ENCODE measurements around the gene UQCR11. TPM values are rescaled to one million over a fixed set of nuclear protein-coding genes. Genes with fewer than 3 reads are reported as not detected.

UQCR11 gene
- total and polyA plus RNA-seq, 2 of the 4 experiments (the other 2 are of a cell fraction): 29.2 to 177 TPM

DNA sequence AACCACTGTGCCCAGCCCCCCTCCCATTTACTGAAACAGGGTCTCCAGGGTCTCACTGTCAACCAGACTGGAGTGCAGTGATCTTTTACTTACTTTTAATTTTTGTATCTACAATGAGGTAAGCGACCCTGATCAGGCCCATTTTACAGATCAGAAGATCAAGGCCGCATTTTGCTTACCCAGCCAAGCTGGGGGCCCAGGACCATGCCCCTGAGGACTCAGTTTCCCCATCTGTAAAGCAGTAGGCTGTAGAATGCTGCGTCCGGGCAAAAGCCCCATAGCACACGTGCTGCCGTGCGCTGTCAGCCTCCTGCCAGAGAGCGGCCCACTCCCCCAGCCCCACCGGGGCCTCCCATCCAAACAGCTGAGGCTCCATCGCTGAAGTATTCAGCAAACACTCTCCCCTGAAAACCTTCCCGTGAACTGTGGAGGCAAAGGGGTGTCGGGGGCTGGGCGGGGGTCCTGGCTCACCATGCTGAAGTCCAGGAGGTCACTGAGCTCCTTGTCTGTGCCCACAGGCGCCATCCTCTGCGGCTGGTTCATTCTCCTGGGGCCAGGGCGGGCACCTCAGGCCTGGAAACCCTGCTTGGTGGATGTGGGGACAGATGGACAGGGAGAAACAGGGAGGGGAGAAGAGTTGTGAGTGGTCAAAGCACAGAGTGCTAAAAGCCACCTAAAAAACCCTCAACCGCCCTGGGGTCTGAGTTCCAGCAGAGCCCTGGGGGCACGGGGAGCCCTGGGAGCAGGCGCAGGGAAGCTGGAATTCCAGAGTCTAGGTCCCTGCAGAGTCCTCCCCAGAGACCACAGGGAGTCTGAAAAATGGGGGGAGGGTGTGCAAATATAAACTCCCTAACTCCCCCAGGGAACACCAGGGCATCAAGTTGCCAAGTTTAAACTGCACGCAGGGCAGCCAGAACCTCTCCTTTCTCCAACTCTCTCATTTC, 44.7 kb upstream of the UQCR11 start:
- H2AK5ac ChIP-seq (ENCODE audit: low read depth, low read length): no peak overlapping the region
- H2BK20ac ChIP-seq (ENCODE audit: low read depth, low read length): no peak overlapping the region
- H2AFZ ChIP-seq (replicated peaks; ENCODE audit: low read length, poor library complexity): peak overlapping the region; percentile 41
- dilution Hi-C loops (cut with HindIII; ENCODE audit: low sequenced_read_pairs, unreplicated experiment): no loop called here
- H3K14ac ChIP-seq (replicated peaks; ENCODE audit: low read depth, low read length): 0 out of 2 replicates have a peak overlapping the region, but pooled peaks have one; percentile 15
- H3K27me3 ChIP-seq (ENCODE audit: control insufficient read depth, insufficient read depth, low read length): no peaks in the 10 kb centered on the region
- H4K5ac ChIP-seq (ENCODE audit: low read depth, low read length): no peak overlapping the region
- peaks cover 20 to 58% of the 10 kb centered on the region in 2 experiments for H3K79me1 ChIP-seq (ENCODE audit: low read depth in 1 of 2, low read length in 2 of 2)
- H2BK15ac ChIP-seq (ENCODE audit: low read depth, low read length): no peak overlapping the region
- DNase-seq (no peak), ATAC-seq (ENCODE audit: low read depth) (no peak)
- peaks cover 3% of the 10 kb centered on the region; the same call in 1 of the 2 replicates for H3K4me1 ChIP-seq (ENCODE audit: control insufficient read depth, insufficient read depth, low read length)
- no peaks in the 10 kb centered on the region for H3K9me1 ChIP-seq (ENCODE audit: insufficient read depth, low read length)
- CTCF ChIA-PET: interaction anchor here (1.1 kb wide), 1 partner anchor 104 kb away, joined by 3 read pairs; no protein-coding TSS in a partner anchor
- WGBS, 2 experiments (ENCODE audit: extremely low coverage in 2 of 2, insufficient read length in 1 of 2): 0% methylated on average over 1 of the region's 20 CpGs; no CpG with 5 or more reads in 1 of the 2 experiments
- peak overlapping the region; percentile 91; the same call in 1 of the 2 replicates for H3K4me2 ChIP-seq (ENCODE audit: low read depth, low read length)
- no peak overlapping the region for H3K18ac ChIP-seq (ENCODE audit: low read depth, low read length)
- peak overlapping the region; percentile 87 for H2AK9ac ChIP-seq (replicated peaks; ENCODE audit: low read depth, low read length, poor library complexity)
- H3K9me3 ChIP-seq (ENCODE audit: control insufficient read depth, insufficient read depth, low read length): no peaks in the 10 kb centered on the region
- no peak overlapping the region for H4K91ac ChIP-seq (ENCODE audit: insufficient read depth, low read depth, low read length)
- H4K8ac ChIP-seq (ENCODE audit: low read depth in 2 of 2, low read length in 2 of 2): no peak overlapping the region
- peaks cover 34% of the 10 kb centered on the region; the same call in 1 of the 2 replicates for H3K36me3 ChIP-seq (ENCODE audit: control insufficient read depth, insufficient read depth, low read length)
- H2BK5ac ChIP-seq (ENCODE audit: low read depth, low read length, poor library complexity, severe bottlenecking): no peak overlapping the region
- H3K4ac ChIP-seq (ENCODE audit: low read depth, low read length): no peak overlapping the region; the same call in 1 of the 2 replicates
- peak overlapping the region; percentile 47 for H3K23ac ChIP-seq (ENCODE audit: low read depth, low read length)
- intact Hi-C loops (cut with micrococcal nuclease): loop anchor here (2.0 kb wide), 1 partner anchor 43 kb away; no protein-coding TSS in a partner anchor
- POLR2A ChIA-PET (ENCODE audit: unreplicated experiment): no interaction called here
- H4K20me1 ChIP-seq (ENCODE audit: insufficient read depth, low read length): peaks cover 43% of the 10 kb centered on the region
- H3K9ac ChIP-seq (ENCODE audit: low read depth, low read length): peak overlapping the region; percentile 72
- no peak overlapping the region for H3K27ac ChIP-seq (ENCODE audit: insufficient read depth, low read length)
- BruUV-seq (replicated peaks): no TSS peak
- H2BK120ac ChIP-seq (ENCODE audit: low read depth, low read length): no peak overlapping the region
- peak overlapping the region; percentile 61; the same call in 1 of the 2 replicates for H3K4me3 ChIP-seq (ENCODE audit: insufficient read depth, low read depth, low read length)
- H3K56ac ChIP-seq (ENCODE audit: extremely low read depth, insufficient read depth, low read length): no peak overlapping the region
- in situ Hi-C loops (cut with MboI; ENCODE audit: low sequenced_read_pairs): no loop called here
- TF ChIP-seq RCOR1 (IDR thresholded peaks at IDR 0.05; ENCODE audit: insufficient replicate concordance, low read length): no peak
- no peak for TF ChIP-seq NFE2L2 (IDR thresholded peaks at IDR 0.05; ENCODE audit: low read depth, low read length)
- TF ChIP-seq MAFK (IDR thresholded peaks at IDR 0.05; ENCODE audit: low read depth, low read length): no peak
- TF ChIP-seq CHD1 (IDR thresholded peaks at IDR 0.05; ENCODE audit: low read depth, low read length): no peak
- TF ChIP-seq, protein P1, sequence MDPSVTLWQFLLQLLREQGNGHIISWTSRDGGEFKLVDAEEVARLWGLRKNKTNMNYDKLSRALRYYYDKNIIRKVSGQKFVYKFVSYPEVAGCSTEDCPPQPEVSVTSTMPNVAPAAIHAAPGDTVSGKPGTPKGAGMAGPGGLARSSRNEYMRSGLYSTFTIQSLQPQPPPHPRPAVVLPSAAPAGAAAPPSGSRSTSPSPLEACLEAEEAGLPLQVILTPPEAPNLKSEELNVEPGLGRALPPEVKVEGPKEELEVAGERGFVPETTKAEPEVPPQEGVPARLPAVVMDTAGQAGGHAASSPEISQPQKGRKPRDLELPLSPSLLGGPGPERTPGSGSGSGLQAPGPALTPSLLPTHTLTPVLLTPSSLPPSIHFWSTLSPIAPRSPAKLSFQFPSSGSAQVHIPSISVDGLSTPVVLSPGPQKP (IDR thresholded peaks at IDR 0.05; ENCODE audit: borderline replicate concordance, low read depth, low read length): no peak
- TF ChIP-seq CEBPB (IDR thresholded peaks at IDR 0.05; ENCODE audit: low read depth, low read length): no peak
- TF ChIP-seq MXI1 (IDR thresholded peaks at IDR 0.05; ENCODE audit: borderline replicate concordance, low read depth, low read length): no peak
- no peak for TF ChIP-seq SMC3 (IDR thresholded peaks at IDR 0.05; ENCODE audit: low read depth, low read length)
- no peak for TF ChIP-seq POLR2A (IDR thresholded peaks at IDR 0.05; ENCODE audit: low read depth, low read length)
- no peak for TF ChIP-seq MAZ (IDR thresholded peaks at IDR 0.05; ENCODE audit: borderline replicate concordance, low read depth, low read length)
- TF ChIP-seq BHLHE40 (IDR thresholded peaks at IDR 0.05; ENCODE audit: low read depth, low read length): no peak
- no peak for TF ChIP-seq RAD21 (IDR thresholded peaks at IDR 0.05; ENCODE audit: low read length)
- TF ChIP-seq, protein P2, sequence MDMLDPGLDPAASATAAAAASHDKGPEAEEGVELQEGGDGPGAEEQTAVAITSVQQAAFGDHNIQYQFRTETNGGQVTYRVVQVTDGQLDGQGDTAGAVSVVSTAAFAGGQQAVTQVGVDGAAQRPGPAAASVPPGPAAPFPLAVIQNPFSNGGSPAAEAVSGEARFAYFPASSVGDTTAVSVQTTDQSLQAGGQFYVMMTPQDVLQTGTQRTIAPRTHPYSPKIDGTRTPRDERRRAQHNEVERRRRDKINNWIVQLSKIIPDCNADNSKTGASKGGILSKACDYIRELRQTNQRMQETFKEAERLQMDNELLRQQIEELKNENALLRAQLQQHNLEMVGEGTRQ (IDR thresholded peaks at IDR 0.05; ENCODE audit: low read depth, low read length): no peak
- TF ChIP-seq RFX5 (IDR thresholded peaks at IDR 0.05; ENCODE audit: low read depth, low read length): no peak
- TF ChIP-seq FOS (IDR thresholded peaks at IDR 0.05; ENCODE audit: low read depth, low read length): no peak

Measured in IMR-90 (cell line).